ENCODE measurements around the gene YAE1.

DNA sequence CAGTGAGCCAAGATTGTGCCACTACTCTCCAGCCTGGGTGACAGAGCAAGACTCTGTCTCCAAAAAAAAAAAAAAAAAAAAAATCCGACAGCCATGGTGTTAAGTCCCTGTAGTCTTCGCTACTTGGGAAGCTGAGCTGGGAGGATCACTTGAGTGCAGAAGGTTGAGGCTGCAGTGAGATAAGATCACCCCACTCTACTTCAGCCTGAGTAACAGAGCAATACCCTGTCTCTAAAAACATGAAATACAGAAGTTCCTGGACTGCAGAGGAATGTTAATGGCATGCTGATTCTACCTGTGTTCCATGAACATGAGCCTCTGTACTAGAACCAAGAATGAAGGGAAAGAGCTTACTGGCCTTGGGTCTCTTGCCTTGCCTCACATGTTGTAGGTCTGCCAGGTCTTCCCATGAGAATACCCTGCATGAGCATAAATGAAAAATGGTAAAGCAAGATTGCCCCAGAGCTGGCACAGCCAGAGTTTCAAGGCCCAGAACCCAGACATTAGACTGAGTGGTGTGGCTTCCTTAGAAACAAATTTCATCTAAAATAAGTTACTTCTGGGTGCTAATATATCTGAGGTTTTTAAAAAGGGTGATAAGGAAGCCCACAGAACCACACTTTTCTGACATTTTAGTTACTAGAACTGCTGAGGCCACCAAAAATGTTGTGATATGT lies 8.6 kb downstream of the YAE1 start:
- no peak for TF ChIP-seq YY1 (IDR thresholded peaks at IDR 0.05; ENCODE audit: insufficient read depth, insufficient read length)
- no peak for TF ChIP-seq SUZ12 (IDR thresholded peaks at IDR 0.05; ENCODE audit: extremely low read depth, insufficient read depth, insufficient read length)
